MM.1S (cell line): Measurements from ENCODE around the gene ERMAP.

Source experiments
- EZH2phosphoT487 ChIP-seq: fragments of 300-600 bp; sonication (generic); IDR thresholded peaks from 2 replicates; pipeline ENCODE4 v1.6.1; 2018; ENCODE audit warnings: antibody characterized with exemption, low read length
- TF ChIP-seq, protein P1 (sequence below): fragments of 300-600 bp; sonication (generic); IDR thresholded peaks from 2 replicates; pipeline ENCODE4 v1.5.1; 2016; ENCODE audit warnings: antibody characterized with exemption, low read length, mixed read lengths

DNA sequence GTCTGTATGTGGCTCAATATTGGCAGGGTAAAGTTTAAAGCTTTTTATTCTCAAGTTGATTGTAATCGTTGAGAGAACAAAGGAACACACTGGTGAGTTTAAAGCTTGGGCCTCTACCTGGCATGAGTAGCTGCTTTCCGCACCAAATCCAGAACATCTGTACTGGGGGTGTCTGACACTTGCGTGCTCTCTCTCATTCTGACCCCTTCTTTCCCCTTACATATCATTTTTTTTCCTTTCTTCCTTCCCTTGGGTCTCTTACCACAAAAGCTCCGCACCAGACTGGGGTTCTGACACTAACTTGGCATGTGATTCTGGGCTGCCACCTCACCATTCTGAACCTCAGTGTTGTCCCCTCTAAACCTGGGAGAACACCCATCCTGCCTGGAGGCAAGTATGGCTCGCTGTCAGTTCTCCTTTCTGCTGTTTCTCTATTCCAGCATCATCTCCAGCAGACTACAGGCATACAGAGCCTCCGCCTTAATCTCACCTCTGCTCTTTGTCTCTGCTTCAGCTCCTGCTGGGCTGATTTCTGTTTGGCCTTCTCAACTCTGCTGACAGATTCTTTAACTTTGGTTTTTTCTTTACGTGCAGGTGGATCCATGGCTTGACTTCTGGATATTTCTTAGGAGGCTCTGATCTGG, 859 bp upstream of the ERMAP start:
- TF ChIP-seq, protein P1, sequence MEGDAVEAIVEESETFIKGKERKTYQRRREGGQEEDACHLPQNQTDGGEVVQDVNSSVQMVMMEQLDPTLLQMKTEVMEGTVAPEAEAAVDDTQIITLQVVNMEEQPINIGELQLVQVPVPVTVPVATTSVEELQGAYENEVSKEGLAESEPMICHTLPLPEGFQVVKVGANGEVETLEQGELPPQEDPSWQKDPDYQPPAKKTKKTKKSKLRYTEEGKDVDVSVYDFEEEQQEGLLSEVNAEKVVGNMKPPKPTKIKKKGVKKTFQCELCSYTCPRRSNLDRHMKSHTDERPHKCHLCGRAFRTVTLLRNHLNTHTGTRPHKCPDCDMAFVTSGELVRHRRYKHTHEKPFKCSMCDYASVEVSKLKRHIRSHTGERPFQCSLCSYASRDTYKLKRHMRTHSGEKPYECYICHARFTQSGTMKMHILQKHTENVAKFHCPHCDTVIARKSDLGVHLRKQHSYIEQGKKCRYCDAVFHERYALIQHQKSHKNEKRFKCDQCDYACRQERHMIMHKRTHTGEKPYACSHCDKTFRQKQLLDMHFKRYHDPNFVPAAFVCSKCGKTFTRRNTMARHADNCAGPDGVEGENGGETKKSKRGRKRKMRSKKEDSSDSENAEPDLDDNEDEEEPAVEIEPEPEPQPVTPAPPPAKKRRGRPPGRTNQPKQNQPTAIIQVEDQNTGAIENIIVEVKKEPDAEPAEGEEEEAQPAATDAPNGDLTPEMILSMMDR, result no peak
- no peak for TF ChIP-seq EZH2phosphoT487
